Stimulated activated CD4-positive, alpha-beta T cell treated with anti-CD3 and anti-CD28 coated beads, Interleukin-1b, Interleukin-23, amount 100 ng/mL, for 48 hours (primary cell): ENCODE data around the gene ERN1.
"Not testable (repeated sequence)": the region's sequence is repeated elsewhere in the genome, so short reads cannot be mapped to it uniquely, and the experiment has no call there.

Experiments
- DNase-seq: peaks from one replicate; pipeline ENCODE4 v3.0.0-alpha.2; 2020

ERN1 gene

GRCh38 chr17:64022611-64023063, 107.3 kb downstream of the ERN1 start:
- peak; percentile 42 for DNase-seq

GRCh38 chr17:64020056-64020766, 109.7 kb downstream of the ERN1 start, which contains the start of gene ICAM2:
TSS of gene ICAM2 (minus strand) at chr17:64020633. CDS start at chr17:64006691, 13,942 bp downstream.
- peak; percentile 88 for DNase-seq

- DNase-seq, result not testable (repeated sequence)
Observed at GRCh38 chr17:64019551-64019961, 110.4 kb downstream of the ERN1 start.

DNA sequence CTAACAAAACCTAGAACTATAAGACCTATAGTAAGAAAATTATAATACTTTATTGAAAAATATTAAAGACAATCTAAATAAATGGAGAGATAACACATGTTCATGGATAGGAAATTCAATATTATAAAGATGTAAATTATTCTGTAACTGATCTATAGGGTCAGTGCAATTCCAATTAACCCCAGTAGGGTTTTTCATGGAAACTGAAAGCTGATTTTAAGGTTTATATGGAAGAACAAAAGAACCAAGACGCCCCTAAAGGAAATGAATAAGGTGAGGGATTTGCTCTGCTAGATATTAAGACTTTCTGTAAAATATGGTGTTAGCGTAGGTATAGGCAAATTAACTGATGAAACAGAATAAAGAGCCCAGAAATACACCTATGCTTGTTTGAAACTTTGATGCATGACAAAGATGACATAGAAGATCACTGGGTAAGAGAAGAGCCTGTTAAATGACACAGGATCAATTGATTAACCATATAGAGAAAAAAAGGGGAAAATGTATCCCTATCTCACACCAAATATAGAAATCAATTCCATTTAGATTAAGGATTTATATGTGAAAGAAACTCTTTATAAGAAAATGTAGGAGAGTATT, 112.5 kb downstream of the ERN1 start:
- no peak for DNase-seq

GRCh38 chr17:64016974-64017373, 113.0 kb downstream of the ERN1 start:
- DNase-seq, result no peak

DNA sequence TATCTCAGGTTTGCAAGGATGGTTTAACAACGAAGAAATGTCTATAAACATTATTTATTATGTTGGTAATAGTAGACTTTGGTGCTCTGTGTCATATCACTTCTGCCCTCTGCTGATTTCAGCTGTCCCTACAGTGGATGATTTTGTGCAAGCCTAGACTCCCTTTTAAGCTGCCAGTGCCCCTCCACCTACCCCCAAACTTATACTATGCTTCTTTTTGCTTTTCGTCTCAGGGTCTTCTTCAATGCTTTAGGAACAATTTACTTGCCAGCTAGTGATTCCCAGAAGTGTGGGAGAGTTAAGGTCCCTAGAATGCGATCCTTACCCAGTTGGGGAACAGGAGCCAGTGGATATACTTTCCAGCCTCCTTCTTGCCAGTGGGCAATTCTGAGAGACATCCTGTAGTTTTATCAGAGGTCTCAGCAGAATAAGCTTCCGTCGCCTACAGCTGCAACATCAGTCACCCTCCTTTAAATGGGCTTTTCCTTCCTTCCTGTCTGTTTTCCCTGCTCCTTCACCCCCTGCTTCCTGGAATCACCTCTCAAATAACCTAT, 113.6 kb downstream of the ERN1 start:
- no peak for DNase-seq

- no peak for DNase-seq
Observed at GRCh38 chr17:64015447-64015846, 114.5 kb downstream of the ERN1 start.

- DNase-seq, result no peak
Observed at GRCh38 chr17:64009571-64010402, 120.2 kb downstream of the ERN1 start.

DNA sequence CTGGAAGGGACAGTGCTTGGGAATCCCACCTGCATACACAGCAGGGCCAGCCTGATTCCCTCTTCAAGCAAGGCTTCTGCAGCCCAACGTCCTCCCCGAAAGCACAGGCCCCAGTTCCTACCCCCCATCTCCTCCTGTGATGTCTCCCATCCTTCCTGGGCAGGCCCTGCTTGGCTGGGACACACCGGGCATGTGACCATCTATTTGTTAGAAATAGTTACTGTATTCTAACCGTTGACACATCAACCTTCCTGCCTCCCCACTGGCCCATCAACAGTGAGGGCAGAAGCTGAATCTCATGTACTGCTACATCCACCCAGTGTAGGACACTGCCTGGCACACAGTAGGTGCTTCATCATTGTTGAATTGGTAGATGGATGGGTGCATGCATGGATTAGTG, 121.1 kb downstream of the ERN1 start:
- no peak for DNase-seq

GRCh38 chr17:64008346-64008745, 121.6 kb downstream of the ERN1 start:
- DNase-seq, result no peak

DNA sequence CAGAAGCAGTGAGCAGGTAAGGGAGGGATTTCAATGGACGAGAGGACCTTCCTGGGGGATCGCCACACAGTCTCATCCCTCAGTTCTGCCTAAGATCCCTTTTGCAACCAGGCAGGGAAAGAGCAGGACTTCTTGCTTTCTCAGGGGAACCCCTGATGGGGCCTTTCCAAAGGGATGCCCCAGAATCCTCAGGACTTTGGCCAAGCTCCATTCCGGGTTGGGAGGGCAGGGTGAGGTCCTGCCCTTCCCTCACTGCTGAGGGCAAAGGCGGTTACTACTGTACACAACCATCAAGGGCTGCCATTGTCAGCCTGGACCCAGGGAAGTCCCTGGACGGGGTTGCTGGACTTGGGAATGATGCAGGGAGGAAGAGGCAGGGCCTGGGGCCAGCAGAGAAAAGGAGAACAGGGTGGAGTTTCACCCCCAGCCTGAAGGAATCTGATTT, 122.1 kb downstream of the ERN1 start:
- no peak for DNase-seq

DNA sequence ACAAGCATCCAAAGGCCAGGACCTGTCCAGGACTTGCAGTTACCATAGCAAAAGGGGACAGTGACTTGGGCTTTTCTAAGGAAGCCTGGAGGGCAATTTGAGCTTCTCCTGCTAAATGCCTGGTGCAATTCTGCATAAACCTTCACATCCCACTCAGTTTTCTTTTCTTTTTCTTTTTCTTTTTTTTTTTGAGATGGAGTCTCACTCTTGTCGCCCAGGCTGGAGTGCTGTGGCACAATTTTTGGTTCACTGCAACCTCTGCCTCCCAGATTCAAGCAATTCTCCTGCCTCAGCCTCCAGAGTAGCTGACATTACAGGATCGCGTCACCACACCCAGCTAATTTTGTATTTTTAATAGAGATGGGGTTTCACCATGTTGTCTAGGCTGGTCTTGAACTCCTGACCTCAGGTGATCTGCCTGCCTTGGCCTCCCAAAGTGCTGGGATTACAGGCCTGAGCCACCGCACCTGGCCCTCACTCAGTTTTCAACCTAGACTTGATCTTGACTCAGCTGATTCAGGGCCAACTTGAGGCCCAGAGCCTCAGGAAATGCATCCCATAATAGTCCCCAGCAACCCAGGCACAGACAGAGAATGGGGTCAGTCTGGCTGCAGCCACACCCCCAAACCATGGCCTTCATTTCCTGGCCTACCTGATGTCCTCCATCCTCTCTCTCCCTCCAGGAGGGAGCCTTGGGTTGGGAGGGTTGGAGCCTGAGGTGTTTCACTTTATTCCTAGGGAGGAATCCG, 122.7 kb downstream of the ERN1 start:
- not testable (repeated sequence) for DNase-seq

GRCh38 chr17:64006361-64007088, 123.4 kb downstream of the ERN1 start:
- DNase-seq, result no peak

GRCh38 chr17:64005734-64006167, 124.2 kb downstream of the ERN1 start:
- no peak for DNase-seq

- no peak for DNase-seq
Observed at GRCh38 chr17:64004903-64005733, 124.8 kb downstream of the ERN1 start.

- no peak for DNase-seq
Observed at GRCh38 chr17:64004218-64004770, 125.7 kb downstream of the ERN1 start.

GRCh38 chr17:64003526-64004121, 126.3 kb downstream of the ERN1 start:
- DNase-seq, result no peak

- no peak for DNase-seq
Observed at GRCh38 chr17:64002658-64003525, 127.1 kb downstream of the ERN1 start.
